GM12878 (cell line): ENCODE results near the gene FERMT1. TPM values are rescaled to one million over a fixed set of nuclear protein-coding genes. Genes with fewer than 3 reads are reported as not detected.

Source experiments
- ATAC-seq: fragments of 200-7000 bp; cut with Tn5 transposase; 3 replicates; pipeline ENCODE4 v1.9.1; 2020; ENCODE audit warnings: mild to moderate bottlenecking, moderate library complexity
- BruUV-seq: library from RNA; stranded (reverse); fragments of 400-500 nt; replicated peaks from 2 replicates; lab custom pipeline; 2021; lab: Mats Ljungman, UMichigan
- CTCF ChIA-PET: fragments of 300-600 bp; sonication (Branson Sonifier 250); formaldehyde crosslinking; extraction: SDS; loops from one replicate; lab custom pipeline; 2021; ENCODE audit warnings: inconsistent platforms; lab: Yijun Ruan, JAX
- POLR2A ChIA-PET: fragments of 350-600 bp; formaldehyde crosslinking; extraction: SDS; loops from one replicate; lab custom pipeline; 2021; ENCODE audit warnings: inconsistent platforms; lab: Charles Lee
- RAD21 ChIA-PET: fragments of 300-600 bp; sonication (Branson Sonifier 250); formaldehyde crosslinking; loops from one replicate; lab custom pipeline; 2023; ENCODE audit warnings: antibody characterized with exemption; ENCODE audit not compliant: unreplicated experiment; lab: Charles Lee
- SMC1A ChIA-PET: fragments of 300-600 bp; sonication (Branson Sonifier 250); formaldehyde crosslinking; loops from one replicate; lab custom pipeline; 2023; ENCODE audit not compliant: unreplicated experiment, uncharacterized antibody; lab: Charles Lee
- DNase-seq: peaks from one replicate; pipeline ENCODE4 v3.0.0-alpha.2; 2011; ENCODE audit warnings: low read depth, low spot score
- FAIRE-seq: peaks from 3 replicates; lab custom pipeline; 2011; peaks lifted over from hg19 to GRCh38; lab: Jason Lieb, UNC
- H2AFZ ChIP-seq: 2 replicates; pipeline ENCODE4 v1.6.0; 2011; ENCODE audit warnings: low read depth, low read length, control low read depth; ENCODE audit not compliant: control insufficient read depth
- H3K27ac ChIP-seq: 2 replicates; pipeline ENCODE4 v1.5.1; 2011; ENCODE audit warnings: control low read depth; ENCODE audit not compliant: control insufficient read depth, insufficient read depth
- H3K27me3 ChIP-seq, 2 experiments: replicated peaks in 1 of 2; 2 replicates each; pipeline versions ENCODE4 v1.6.0 to v1.6.1; 2011; ENCODE audit warnings: low read length in 1 of 2; ENCODE audit not compliant: control insufficient read depth in 2 of 2, insufficient read depth in 2 of 2
- H3K36me3 ChIP-seq, 2 experiments: 2 replicates each; pipeline ENCODE4 v1.5.1; 2011; ENCODE audit warnings: low read length in 1 of 2; ENCODE audit not compliant: control insufficient read depth in 2 of 2, insufficient read depth in 2 of 2
- H3K4me1 ChIP-seq: 2 replicates; pipeline ENCODE4 v1.6.1; 2011; ENCODE audit warnings: mild to moderate bottlenecking, low read length, moderate library complexity, mixed read lengths; ENCODE audit not compliant: control insufficient read depth, insufficient read depth
- H3K4me2 ChIP-seq: 2 replicates; pipeline ENCODE4 v1.6.0; 2011; ENCODE audit warnings: control low read depth; ENCODE audit not compliant: control insufficient read depth, insufficient read depth
- H3K4me3 ChIP-seq: fragments of 200-600 bp; sonication (generic); 2 replicates; pipeline ENCODE4 v1.5.1; 2016
- H3K79me2 ChIP-seq: 2 replicates; pipeline ENCODE4 v1.6.0; 2011; ENCODE audit warnings: low read length; ENCODE audit not compliant: control insufficient read depth, insufficient read depth
- H3K9ac ChIP-seq: 2 replicates; pipeline ENCODE4 v1.8.0; 2011; ENCODE audit warnings: low read length, control low read depth, mixed read lengths; ENCODE audit not compliant: control insufficient read depth, insufficient read depth
- H3K9me3 ChIP-seq: replicated peaks from 3 replicates; pipeline ENCODE4 v1.5.1; 2011; ENCODE audit warnings: mild to moderate bottlenecking, low read length; ENCODE audit not compliant: control insufficient read depth, insufficient read depth
- H4K20me1 ChIP-seq: 2 replicates; pipeline ENCODE4 v1.6.0; 2011; ENCODE audit not compliant: control insufficient read depth, insufficient read depth
- CHD1 ChIP-seq: IDR thresholded peaks from 2 replicates; pipeline ENCODE4 v1.6.1; 2012; ENCODE audit warnings: low read depth, low read length, improper control_type of control experiment
- DPF2 ChIP-seq: fragments of 450-650 bp; IDR thresholded peaks from 2 replicates; pipeline ENCODE4 v1.6.1; 2017; ENCODE audit warnings: mild to moderate bottlenecking
- EP300 ChIP-seq, 2 experiments: fragments of 150-350 bp in 1 of 2; IDR thresholded peaks; 2 replicates each; pipeline ENCODE4 v1.6.1; 2011 to 2012; ENCODE audit warnings: low read depth in 2 of 2, low read length in 2 of 2, borderline replicate concordance in 1 of 2, improper control_type of control experiment in 1 of 2, inconsistent platforms in 1 of 2; ENCODE audit not compliant: control insufficient read depth in 1 of 2
- FOXK2 ChIP-seq: fragments of 450-650 bp; IDR thresholded peaks from 2 replicates; pipeline ENCODE4 v1.6.1; 2017; ENCODE audit warnings: mild to moderate bottlenecking, moderate library complexity
- FOXM1 ChIP-seq: IDR thresholded peaks from 2 replicates; pipeline ENCODE4 v1.6.1; 2012; ENCODE audit warnings: low read depth, mild to moderate bottlenecking, inconsistent platforms, low read length, moderate library complexity
- IKZF1 ChIP-seq: fragments of 450-650 bp; conservative IDR thresholded peaks from 2 replicates; pipeline ENCODE4 v1.6.1; 2017; ENCODE audit warnings: antibody characterized with exemption, mild to moderate bottlenecking
- IKZF2 ChIP-seq, 2 experiments: fragments of 450-650 bp; IDR thresholded peaks; 2 replicates each; pipeline ENCODE4 v1.6.1; 2017; ENCODE audit warnings: mild to moderate bottlenecking in 2 of 2, moderate library complexity in 2 of 2
- JUNB ChIP-seq: IDR thresholded peaks from 2 replicates; pipeline ENCODE4 v1.6.1; 2016; ENCODE audit warnings: antibody characterized with exemption, mild to moderate bottlenecking
- KDM1A ChIP-seq: fragments of 200-600 bp; sonication (generic); IDR thresholded peaks from 2 replicates; pipeline ENCODE4 v1.6.1; 2016; ENCODE audit warnings: borderline replicate concordance
- LARP7 ChIP-seq: fragments of 450-650 bp; IDR thresholded peaks from 2 replicates; pipeline ENCODE4 v1.6.1; 2017; ENCODE audit warnings: mild to moderate bottlenecking
- MTA2 ChIP-seq: fragments of 450-650 bp; IDR thresholded peaks from 2 replicates; pipeline ENCODE4 v1.6.1; 2016; ENCODE audit warnings: low read depth, mild to moderate bottlenecking, moderate library complexity
- NBN ChIP-seq: fragments of 450-650 bp; IDR thresholded peaks from 2 replicates; pipeline ENCODE4 v1.6.1; 2016
- SPI1 ChIP-seq: IDR thresholded peaks from 2 replicates; pipeline ENCODE4 v1.6.1; 2011; ENCODE audit warnings: low read depth, mild to moderate bottlenecking, low read length, moderate library complexity, borderline replicate concordance; ENCODE audit not compliant: insufficient read depth
- TARDBP ChIP-seq: IDR thresholded peaks from 2 replicates; pipeline ENCODE4 v1.6.1; 2016; ENCODE audit warnings: borderline replicate concordance
- USF1 ChIP-seq: IDR thresholded peaks from 2 replicates; pipeline ENCODE4 v1.6.1; 2011; ENCODE audit warnings: borderline replicate concordance, low read depth, mild to moderate bottlenecking, moderate library complexity, mixed read lengths, low read length; ENCODE audit not compliant: insufficient read depth; ENCODE audit errors: extremely low read length
- ZNF217 ChIP-seq: fragments of 450-650 bp; IDR thresholded peaks from 2 replicates; pipeline ENCODE4 v1.6.1; 2017; ENCODE audit warnings: antibody characterized with exemption, mild to moderate bottlenecking
- WGBS: methylation state at CpG from one replicate; pipeline ENCODE4 v1.1.6; 2016; ENCODE audit warnings: low lambda C conversion rate; ENCODE audit not compliant: insufficient replicate concordance, insufficient coverage; ENCODE audit errors: missing lambda C conversion rate; 5-methylcytosine and 5-hydroxymethylcytosine counted together
- in situ Hi-C: fragments of 300-500 bp; cut with MboI; formaldehyde crosslinking; loops from 9 replicates; pipeline ENCODE4 v1.14.3; 2018; ENCODE audit warnings: mixed read lengths
- intact Hi-C: fragments of 100-400 bp; cut with micrococcal nuclease; formaldehyde crosslinking; loops from one replicate; pipeline ENCODE4 v1.14.2; 2022; ENCODE audit not compliant: unreplicated experiment
- polyA plus RNA-seq, 11 experiments: library from polyadenylated mRNA; depleted of rRNA in 4 of 11; unstranded in 6 of 11; stranded (reverse) in 5 of 11; fragments of >200 nt; fragmentation: Nextera tagmentation in 4 of 11; fragmentation: Illumina TruSeq in 1 of 11; extraction: Ambion mirVana in 4 of 11; extraction: Trizol in 1 of 11; gene quantifications; 1 replicate in 1 of 11; 2 replicates in 10 of 11; pipeline versions ENCODE4 v1.2.1 to v1.2.3, GENCODE V29; 2011 to 2016; ENCODE audit warnings: inconsistent platforms in 2 of 11, missing spikeins in 2 of 11, low read depth in 1 of 11
- total RNA-seq, 4 experiments: library from RNA; depleted of rRNA in 3 of 4; stranded (reverse); fragments of >200 nt in 3 of 4; fragmentation: Illumina TruSeq in 1 of 4; extraction: Trizol in 1 of 4; gene quantifications; 2 replicates each; pipeline versions ENCODE4 v1.2.1 to v1.2.3, GENCODE V29; 2013 to 2021

Gene FERMT1
- total and polyA plus RNA-seq, 10 of the 15 experiments (the other 5 are each of a cell fraction or from before 2014, with no cell fraction given) = 0.04 to 3.1 (median 0.45) TPM

GRCh38 chr20:6094063-6094462 lies 28.8 kb downstream of the FERMT1 start:
- H2AFZ ChIP-seq = no peak overlapping the region
- TF ChIP-seq DPF2 (peak; percentile 61; the same call in 1 of the 2 replicates), LARP7 (no peak), NBN (0 out of 2 replicates have a peak, but pooled peaks have one; percentile 5), TARDBP (no peak), JUNB (no peak), FOXM1 (no peak), MTA2 (peak; percentile 58), FOXK2 (peak; percentile 28; the same call in 1 of the 2 replicates), CHD1 (no peak), USF1 (no peak), SPI1 (peak; percentile 48; the same call in 1 of the 2 replicates), IKZF1 (0 out of 2 replicates have a peak, but pooled peaks have one; percentile 33), ZNF217 (no peak), KDM1A (no peak), EP300 (IDR thresholded peaks at IDR 0.05; ENCODE audit: borderline replicate concordance in 1 of 2, control insufficient read depth in 1 of 2, low read depth in 2 of 2, low read length in 2 of 2) (0 out of 4 replicates have a peak, but pooled peaks of 1 of the 2 experiments have one; percentile 9), IKZF2 (IDR thresholded peaks at IDR 0.05) (peak; percentile 30 to 52; a peak in 1 of 4 replicates)
- TF ChIP-seq, all 136 proteins: peak for 8
- Histone ChIP-seq H3K9me3 (no peaks in the 10 kb centered on the region), H3K36me3 (no peaks in the 10 kb centered on the region), H3K4me1 (no peaks in the 10 kb centered on the region), H3K4me3 (no peak overlapping the region), H3K9ac (no peak overlapping the region), H3K27me3 (no peaks in the 10 kb centered on the region), H4K20me1 (no peaks in the 10 kb centered on the region), H3K27ac (no peak overlapping the region), H3K79me2 (no peaks in the 10 kb centered on the region), H3K4me2 (no peak overlapping the region)
- ChIA-PET RAD21 (no interaction called here), POLR2A (no interaction called here), SMC1A (interaction anchor here (0.8 to 1.2 kb wide), 2 partner anchors 9 to 10 kb away, joined by 3 read pairs; no protein-coding TSS in a partner anchor), CTCF (interaction anchor here (0.9 to 1.9 kb wide), 2 partner anchors 10 to 566 kb away, joined by 3 to 7 read pairs; no protein-coding TSS in a partner anchor)
- FAIRE-seq = no peak
- in situ Hi-C loops (no loop called here), intact Hi-C loops (no loop called here)
- WGBS = 1% methylated on average over 3 of the region's 3 CpGs
- ATAC-seq = peak; percentile 76
- peak; percentile 7 for DNase-seq
- no TSS peak for BruUV-seq
